ENCODE measurements around the gene CORO2B. TPM values are rescaled to one million over a fixed set of nuclear protein-coding genes. Genes with fewer than 3 reads are reported as not detected.

The CORO2B gene
- total RNA-seq, 1 donor from 2014 or later, result 1.1 TPM

GRCh38 chr15:68730976-68731897 lies 152.4 kb downstream of the CORO2B start:
- Mint-ChIP-seq H3K36me3 (no peaks in the 10 kb centered on the region), H3K9me3 (no peaks in the 10 kb centered on the region), H3K4me3 (no peak overlapping the region), H3K27me3 (ENCODE audit: low read depth) (no peaks in the 10 kb centered on the region), H3K27ac (no peak overlapping the region), H3K4me1 (peaks cover 28% of the 10 kb centered on the region)
- DNase-seq (ENCODE audit: low spot score in 2 of 2, unreplicated experiment in 2 of 2), result no peak
- TF ChIP-seq, protein P1, sequence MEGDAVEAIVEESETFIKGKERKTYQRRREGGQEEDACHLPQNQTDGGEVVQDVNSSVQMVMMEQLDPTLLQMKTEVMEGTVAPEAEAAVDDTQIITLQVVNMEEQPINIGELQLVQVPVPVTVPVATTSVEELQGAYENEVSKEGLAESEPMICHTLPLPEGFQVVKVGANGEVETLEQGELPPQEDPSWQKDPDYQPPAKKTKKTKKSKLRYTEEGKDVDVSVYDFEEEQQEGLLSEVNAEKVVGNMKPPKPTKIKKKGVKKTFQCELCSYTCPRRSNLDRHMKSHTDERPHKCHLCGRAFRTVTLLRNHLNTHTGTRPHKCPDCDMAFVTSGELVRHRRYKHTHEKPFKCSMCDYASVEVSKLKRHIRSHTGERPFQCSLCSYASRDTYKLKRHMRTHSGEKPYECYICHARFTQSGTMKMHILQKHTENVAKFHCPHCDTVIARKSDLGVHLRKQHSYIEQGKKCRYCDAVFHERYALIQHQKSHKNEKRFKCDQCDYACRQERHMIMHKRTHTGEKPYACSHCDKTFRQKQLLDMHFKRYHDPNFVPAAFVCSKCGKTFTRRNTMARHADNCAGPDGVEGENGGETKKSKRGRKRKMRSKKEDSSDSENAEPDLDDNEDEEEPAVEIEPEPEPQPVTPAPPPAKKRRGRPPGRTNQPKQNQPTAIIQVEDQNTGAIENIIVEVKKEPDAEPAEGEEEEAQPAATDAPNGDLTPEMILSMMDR (IDR thresholded peaks at IDR 0.05; ENCODE audit: unreplicated experiment), result no peak

DNA sequence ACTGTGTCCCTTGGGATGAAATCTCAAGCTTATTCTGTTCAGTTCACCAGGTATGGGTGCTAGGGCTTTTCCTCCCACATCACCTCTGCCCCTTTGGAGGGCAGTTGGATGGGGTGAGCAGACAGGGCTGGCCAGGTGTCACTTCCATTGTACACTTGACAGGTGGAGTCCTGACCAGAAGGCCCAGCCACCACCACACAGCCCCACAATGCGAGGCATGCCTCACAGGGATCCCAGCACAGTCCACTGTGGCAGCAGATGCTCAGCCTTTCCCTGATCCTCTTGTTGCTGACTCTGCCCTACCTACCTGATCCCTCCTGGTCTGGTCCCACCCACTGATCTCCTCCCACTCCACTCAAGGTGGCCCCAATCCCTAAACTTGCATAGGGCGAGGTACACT lies 153.7 kb downstream of the CORO2B start:
- TF ChIP-seq, protein P1 (IDR thresholded peaks at IDR 0.05; ENCODE audit: unreplicated experiment), result no peak
- H3K9me3 Mint-ChIP-seq, result no peaks in the 10 kb centered on the region
- H3K27me3 Mint-ChIP-seq (ENCODE audit: low read depth), result no peaks in the 10 kb centered on the region
- no peaks in the 10 kb centered on the region for H3K36me3 Mint-ChIP-seq
- no peak overlapping the region for H3K4me3 Mint-ChIP-seq
- no peak overlapping the region for H3K27ac Mint-ChIP-seq
- DNase-seq (ENCODE audit: low spot score in 2 of 2, unreplicated experiment in 2 of 2), result no peak
- H3K4me1 Mint-ChIP-seq, result peaks cover 28% of the 10 kb centered on the region

DNA sequence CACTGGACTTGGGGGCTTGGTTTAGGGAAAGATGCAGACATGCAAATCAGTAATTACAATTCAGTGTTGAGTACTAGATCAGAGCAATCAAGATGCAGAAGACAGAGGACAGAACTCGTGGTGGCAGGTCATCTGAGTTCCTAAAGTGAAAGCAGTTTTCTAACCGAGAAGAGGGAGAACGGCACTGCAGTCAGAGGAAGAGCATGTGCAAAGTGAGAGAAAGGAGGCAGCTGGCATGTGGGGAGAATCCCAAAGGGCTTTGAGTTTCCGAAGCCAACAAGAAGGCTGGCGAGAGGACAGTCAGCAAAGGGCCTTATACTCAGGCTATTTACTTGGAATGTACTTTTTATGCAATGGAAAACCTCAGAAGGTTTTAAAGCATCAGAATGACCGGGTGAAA lies 154.9 kb downstream of the CORO2B start:
- H3K4me3 Mint-ChIP-seq, result no peak overlapping the region
- H3K36me3 Mint-ChIP-seq, result no peaks in the 10 kb centered on the region
- H3K9me3 Mint-ChIP-seq, result no peaks in the 10 kb centered on the region
- peaks cover 28% of the 10 kb centered on the region for H3K4me1 Mint-ChIP-seq
- no peaks in the 10 kb centered on the region for H3K27me3 Mint-ChIP-seq (ENCODE audit: low read depth)
- DNase-seq (ENCODE audit: low spot score in 2 of 2, unreplicated experiment in 2 of 2), result no peak
- H3K27ac Mint-ChIP-seq, result no peak overlapping the region
- TF ChIP-seq, protein P1 (IDR thresholded peaks at IDR 0.05; ENCODE audit: unreplicated experiment), result no peak

DNA sequence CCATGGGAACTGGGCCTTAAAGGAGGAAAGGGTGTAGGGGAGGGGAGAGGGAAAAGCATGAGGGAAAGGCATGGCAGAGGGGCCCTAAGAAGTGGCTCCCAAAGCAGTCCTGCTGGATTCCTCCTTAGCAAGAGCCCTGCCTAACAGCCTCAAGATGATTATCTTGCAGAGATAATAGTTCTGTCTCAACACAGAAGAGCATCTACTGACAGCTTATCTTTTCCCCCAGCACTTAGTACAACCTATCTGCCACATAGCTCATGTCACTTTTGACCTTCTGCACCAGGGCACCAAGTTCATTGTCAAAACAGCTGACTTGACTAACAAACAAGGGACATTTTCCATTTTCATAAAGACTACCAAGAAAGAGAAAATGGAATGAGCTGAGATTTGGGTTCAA lies 155.6 kb downstream of the CORO2B start:
- TF ChIP-seq, protein P1 (IDR thresholded peaks at IDR 0.05; ENCODE audit: unreplicated experiment), result no peak
- Mint-ChIP-seq H3K27ac (no peak overlapping the region), H3K36me3 (no peaks in the 10 kb centered on the region), H3K4me3 (no peak overlapping the region), H3K27me3 (ENCODE audit: low read depth) (no peaks in the 10 kb centered on the region), H3K4me1 (peaks cover 28% of the 10 kb centered on the region), H3K9me3 (no peaks in the 10 kb centered on the region)
- DNase-seq (ENCODE audit: low spot score in 2 of 2, unreplicated experiment in 2 of 2), result no peak

GRCh38 chr15:68734881-68735280 lies 156.1 kb downstream of the CORO2B start:
- Mint-ChIP-seq H3K4me3 (no peak overlapping the region), H3K27ac (no peak overlapping the region), H3K4me1 (peaks cover 28% of the 10 kb centered on the region), H3K9me3 (no peaks in the 10 kb centered on the region), H3K36me3 (no peaks in the 10 kb centered on the region), H3K27me3 (ENCODE audit: low read depth) (no peaks in the 10 kb centered on the region)
- DNase-seq (ENCODE audit: low spot score in 2 of 2, unreplicated experiment in 2 of 2), result no peak
- TF ChIP-seq, protein P1 (IDR thresholded peaks at IDR 0.05; ENCODE audit: unreplicated experiment), result no peak

All from mesothelial cell of epicardium (in vitro differentiated cells).